GM12878 (cell line): ENCODE measurements around the gene FLRT1. TPM values are rescaled to one million over a fixed set of nuclear protein-coding genes. Genes with fewer than 3 reads are reported as not detected.

Experiments used
- ATAC-seq: fragments of 200-7000 bp; cut with Tn5 transposase; 3 replicates; pipeline ENCODE4 v1.9.1; 2020; ENCODE audit warnings: mild to moderate bottlenecking, moderate library complexity
- BruUV-seq: library from RNA; stranded (reverse); fragments of 400-500 nt; replicated peaks from 2 replicates; lab custom pipeline; 2021; lab: Mats Ljungman, UMichigan
- CTCF ChIA-PET: fragments of 300-600 bp; sonication (Branson Sonifier 250); formaldehyde crosslinking; extraction: SDS; loops from one replicate; lab custom pipeline; 2021; ENCODE audit warnings: inconsistent platforms; lab: Yijun Ruan, JAX
- POLR2A ChIA-PET: fragments of 350-600 bp; formaldehyde crosslinking; extraction: SDS; loops from one replicate; lab custom pipeline; 2021; ENCODE audit warnings: inconsistent platforms; lab: Charles Lee
- RAD21 ChIA-PET: fragments of 300-600 bp; sonication (Branson Sonifier 250); formaldehyde crosslinking; loops from one replicate; lab custom pipeline; 2023; ENCODE audit warnings: antibody characterized with exemption; ENCODE audit not compliant: unreplicated experiment; lab: Charles Lee
- SMC1A ChIA-PET: fragments of 300-600 bp; sonication (Branson Sonifier 250); formaldehyde crosslinking; loops from one replicate; lab custom pipeline; 2023; ENCODE audit not compliant: unreplicated experiment, uncharacterized antibody; lab: Charles Lee
- DNase-seq: peaks from one replicate; pipeline ENCODE4 v3.0.0-alpha.2; 2011; ENCODE audit warnings: low read depth, low spot score
- FAIRE-seq: peaks from 3 replicates; lab custom pipeline; 2011; peaks lifted over from hg19 to GRCh38; lab: Jason Lieb, UNC
- H2AFZ ChIP-seq: 2 replicates; pipeline ENCODE4 v1.6.0; 2011; ENCODE audit warnings: low read depth, low read length, control low read depth; ENCODE audit not compliant: control insufficient read depth
- H3K27ac ChIP-seq: 2 replicates; pipeline ENCODE4 v1.5.1; 2011; ENCODE audit warnings: control low read depth; ENCODE audit not compliant: control insufficient read depth, insufficient read depth
- H3K27me3 ChIP-seq, 2 experiments: replicated peaks in 1 of 2; 2 replicates each; pipeline versions ENCODE4 v1.6.0 to v1.6.1; 2011; ENCODE audit warnings: low read length in 1 of 2; ENCODE audit not compliant: control insufficient read depth in 2 of 2, insufficient read depth in 2 of 2
- H3K36me3 ChIP-seq, 2 experiments: 2 replicates each; pipeline ENCODE4 v1.5.1; 2011; ENCODE audit warnings: low read length in 1 of 2; ENCODE audit not compliant: control insufficient read depth in 2 of 2, insufficient read depth in 2 of 2
- H3K4me1 ChIP-seq: 2 replicates; pipeline ENCODE4 v1.6.1; 2011; ENCODE audit warnings: mild to moderate bottlenecking, low read length, moderate library complexity, mixed read lengths; ENCODE audit not compliant: control insufficient read depth, insufficient read depth
- H3K4me2 ChIP-seq: 2 replicates; pipeline ENCODE4 v1.6.0; 2011; ENCODE audit warnings: control low read depth; ENCODE audit not compliant: control insufficient read depth, insufficient read depth
- H3K4me3 ChIP-seq: fragments of 200-600 bp; sonication (generic); 2 replicates; pipeline ENCODE4 v1.5.1; 2016
- H3K79me2 ChIP-seq: 2 replicates; pipeline ENCODE4 v1.6.0; 2011; ENCODE audit warnings: low read length; ENCODE audit not compliant: control insufficient read depth, insufficient read depth
- H3K9ac ChIP-seq: 2 replicates; pipeline ENCODE4 v1.8.0; 2011; ENCODE audit warnings: low read length, control low read depth, mixed read lengths; ENCODE audit not compliant: control insufficient read depth, insufficient read depth
- H3K9me3 ChIP-seq: replicated peaks from 3 replicates; pipeline ENCODE4 v1.5.1; 2011; ENCODE audit warnings: mild to moderate bottlenecking, low read length; ENCODE audit not compliant: control insufficient read depth, insufficient read depth
- H4K20me1 ChIP-seq: 2 replicates; pipeline ENCODE4 v1.6.0; 2011; ENCODE audit not compliant: control insufficient read depth, insufficient read depth
- BRCA1 ChIP-seq: IDR thresholded peaks from 2 replicates; pipeline ENCODE4 v1.6.1; 2011; ENCODE audit warnings: low read depth, low read length, improper control_type of control experiment
- CHD4 ChIP-seq: fragments of 200-600 bp; sonication (generic); IDR thresholded peaks from 2 replicates; pipeline ENCODE4 v1.6.1; 2016; ENCODE audit warnings: mild to moderate bottlenecking
- FOS ChIP-seq: IDR thresholded peaks from 3 replicates; pipeline ENCODE4 v1.6.1; 2011; ENCODE audit warnings: borderline replicate concordance; ENCODE audit not compliant: insufficient read length; ENCODE audit errors: extremely low read depth
- GABPA ChIP-seq: IDR thresholded peaks from 2 replicates; pipeline ENCODE4 v1.6.1; 2014; ENCODE audit warnings: antibody characterized with exemption, low read depth, mild to moderate bottlenecking, inconsistent platforms
- HDAC6 ChIP-seq: fragments of 200-600 bp; sonication (generic); IDR thresholded peaks from one replicate; pipeline ENCODE4 v1.8.0; 2017; ENCODE audit warnings: antibody characterized with exemption; ENCODE audit not compliant: unreplicated experiment
- HSF1 ChIP-seq: fragments of 150-350 bp; IDR thresholded peaks from 2 replicates; pipeline ENCODE4 v1.6.1; 2014; ENCODE audit warnings: mild to moderate bottlenecking, low read depth, low read length
- NFXL1 ChIP-seq: fragments of 450-650 bp; IDR thresholded peaks from 2 replicates; pipeline ENCODE4 v1.6.1; 2017; ENCODE audit warnings: antibody characterized with exemption, mild to moderate bottlenecking, borderline replicate concordance
- NR2C1 ChIP-seq: fragments of 450-650 bp; IDR thresholded peaks from 2 replicates; pipeline ENCODE4 v1.6.1; 2017; ENCODE audit warnings: antibody characterized with exemption, mild to moderate bottlenecking, moderate library complexity
- PBX3 ChIP-seq: IDR thresholded peaks from 2 replicates; pipeline ENCODE4 v1.6.1; 2011; ENCODE audit warnings: mild to moderate bottlenecking, low read depth, low read length, moderate library complexity; ENCODE audit not compliant: insufficient replicate concordance
- RELA ChIP-seq: fragments of 450-650 bp; IDR thresholded peaks from 2 replicates; pipeline ENCODE4 v1.8.0; 2014; ENCODE audit warnings: borderline replicate concordance; ENCODE audit not compliant: partially characterized antibody
- ZBTB11 ChIP-seq: fragments of 450-650 bp; formaldehyde crosslinking; IDR thresholded peaks from 2 replicates; pipeline ENCODE4 v1.5.0; 2022; ENCODE audit warnings: mild to moderate bottlenecking, missing genetic modification characterization
- ZNF274 ChIP-seq: IDR thresholded peaks from one replicate; pipeline ENCODE4 v1.8.0; 2011; ENCODE audit not compliant: insufficient read length, insufficient read depth
- ZNF384 ChIP-seq: IDR thresholded peaks from 2 replicates; pipeline ENCODE4 v1.6.1; 2012; ENCODE audit warnings: low read depth, mild to moderate bottlenecking, low read length, improper control_type of control experiment, borderline replicate concordance
- ZSCAN29 ChIP-seq: fragments of 450-650 bp; IDR thresholded peaks from 2 replicates; pipeline ENCODE4 v1.6.1; 2017; ENCODE audit warnings: mild to moderate bottlenecking, moderate library complexity
- WGBS: methylation state at CpG from one replicate; pipeline ENCODE4 v1.1.6; 2016; ENCODE audit warnings: low lambda C conversion rate; ENCODE audit not compliant: insufficient replicate concordance, insufficient coverage; ENCODE audit errors: missing lambda C conversion rate; 5-methylcytosine and 5-hydroxymethylcytosine counted together
- in situ Hi-C: fragments of 300-500 bp; cut with MboI; formaldehyde crosslinking; loops from 9 replicates; pipeline ENCODE4 v1.14.3; 2018; ENCODE audit warnings: mixed read lengths
- intact Hi-C: fragments of 100-400 bp; cut with micrococcal nuclease; formaldehyde crosslinking; loops from one replicate; pipeline ENCODE4 v1.14.2; 2022; ENCODE audit not compliant: unreplicated experiment
- polyA plus RNA-seq, 11 experiments: library from polyadenylated mRNA; depleted of rRNA in 4 of 11; unstranded in 6 of 11; stranded (reverse) in 5 of 11; fragments of >200 nt; fragmentation: Nextera tagmentation in 4 of 11; fragmentation: Illumina TruSeq in 1 of 11; extraction: Ambion mirVana in 4 of 11; extraction: Trizol in 1 of 11; gene quantifications; 1 replicate in 1 of 11; 2 replicates in 10 of 11; pipeline versions ENCODE4 v1.2.1 to v1.2.3, GENCODE V29; 2011 to 2016; ENCODE audit warnings: inconsistent platforms in 2 of 11, missing spikeins in 2 of 11, low read depth in 1 of 11
- total RNA-seq, 4 experiments: library from RNA; depleted of rRNA in 3 of 4; stranded (reverse); fragments of >200 nt in 3 of 4; fragmentation: Illumina TruSeq in 1 of 4; extraction: Trizol in 1 of 4; gene quantifications; 2 replicates each; pipeline versions ENCODE4 v1.2.1 to v1.2.3, GENCODE V29; 2013 to 2021

The FLRT1 gene
- total and polyA plus RNA-seq, 10 of the 15 experiments (the other 5 are each of a cell fraction or from before 2014, with no cell fraction given), result 0.10 to 0.12 TPM; not detected in 8

GRCh38 chr11:63986156-63986931, 49.4 kb upstream of the FLRT1 start, which contains the start of gene OTUB1:
Gene OTUB1, plus strand, starts transcription at chr11:63986438. Its CDS starts 19 bp downstream, at chr11:63986457.
- in situ Hi-C loops (no loop called here), intact Hi-C loops (no loop called here)
- BruUV-seq, result no TSS peak
- peaks cover 39% of the 10 kb centered on the region for H3K79me2 ChIP-seq
- peak within 1 kb of the TSS; percentile 92 for H2AFZ ChIP-seq
- under 1% methylated on average over 57 of the region's 63 CpGs for WGBS
- H3K9ac ChIP-seq, result peak within 1 kb of the TSS; percentile 80
- H3K36me3 ChIP-seq, result peaks cover 7 to 14% of the 10 kb centered on the region in 2 experiments; a peak in 3 of 4 replicates
- FAIRE-seq (peak; percentile 88), ATAC-seq (peak; percentile 96), DNase-seq (peak; percentile 47)
- POLR2A ChIA-PET, result interaction anchor here (1.3 kb wide), 1 partner anchor 11 kb away, joined by 11 read pairs; the partner anchor contains the start of gene COX8A
- H3K27me3 ChIP-seq, result no peaks in the 10 kb centered on the region
- peaks cover 22% of the 10 kb centered on the region for H3K4me1 ChIP-seq
- H3K27ac ChIP-seq, result peak within 1 kb of the TSS; percentile 68
- peak within 1 kb of the TSS; percentile 93 for H3K4me2 ChIP-seq
- SMC1A ChIA-PET, result interaction anchor here (0.7 kb wide), 1 partner anchor 147 kb away, joined by 3 read pairs; no protein-coding TSS in a partner anchor
- H4K20me1 ChIP-seq, result peaks cover 5% of the 10 kb centered on the region; the same call in 1 of the 2 replicates
- H3K4me3 ChIP-seq, result peak within 1 kb of the TSS; percentile 88
- RAD21 ChIA-PET, result interaction anchor here (1.3 kb wide), 1 partner anchor 156 kb away, joined by 3 read pairs; no protein-coding TSS in a partner anchor
- CTCF ChIA-PET, result interaction anchor here (0.7 kb wide), 1 partner anchor 676 kb away, joined by 3 read pairs; no protein-coding TSS in a partner anchor
- H3K9me3 ChIP-seq, result no peaks in the 10 kb centered on the region
- TF ChIP-seq RELA, result no peak
- TF ChIP-seq NR2C1, result peak; percentile 95
- no peak for TF ChIP-seq NFXL1
- TF ChIP-seq PBX3, result no peak
- TF ChIP-seq ZNF274, result no peak
- TF ChIP-seq GABPA, result peak; percentile 89
- no peak for TF ChIP-seq ZBTB11 (CRISPR knock-in tag)
- TF ChIP-seq ZNF384, result no peak
- TF ChIP-seq HSF1, result no peak
- TF ChIP-seq HDAC6, result peak; percentile 41
- TF ChIP-seq ZSCAN29, result no peak
- TF ChIP-seq BRCA1, result no peak
- no peak for TF ChIP-seq FOS
- TF ChIP-seq CHD4, result no peak
